T-cell (primary cell): ENCODE results near the gene CBX8. TPM values are rescaled to one million over a fixed set of nuclear protein-coding genes. Genes with fewer than 3 reads are reported as not detected.
A peak's percentile ranks its signal among the peaks of the same experiment; 100 is the strongest.

ENCODE experiments used
- ATAC-seq, 4 experiments: fragments of 200-7000 bp in 3 of 4; fragments of 150-1000 bp in 1 of 4; cut with Tn5 transposase; replicated peaks in 1 of 4; 1 replicate in 3 of 4; 2 replicates in 1 of 4; pipeline ENCODE4 v1.10.0; 2021; ENCODE audit warnings: moderate library complexity in 3 of 4, mild to moderate bottlenecking in 2 of 4, moderate number of reproducible peaks in 1 of 4
- CTCF ChIA-PET, 2 donors: fragments of 300-600 bp; sonication (Branson Sonifier 250); formaldehyde crosslinking; loops; one replicate each; lab custom pipeline; 2022; ENCODE audit warnings: antibody characterized with exemption in 2 of 2; lab: Charles Lee
- POLR2A ChIA-PET, 2 donors: fragments of 300-600 bp; sonication (Branson Sonifier 250); formaldehyde crosslinking; loops; one replicate each; lab custom pipeline; 2022; ENCODE audit warnings: antibody characterized with exemption in 2 of 2; lab: Charles Lee
- DNase-seq, 35 experiments: peaks; one replicate each; pipeline versions ENCODE4 v3.0.0 to v3.0.0-alpha.2; 2013 to 2023
- H3K27ac ChIP-seq: one replicate; pipeline ENCODE4 v1.5.1; 2013; ENCODE audit warnings: low read length
- H3K27me3 ChIP-seq, 2 experiments: replicated peaks in 1 of 2; 1 replicate in 1 of 2; 2 replicates in 1 of 2; pipeline versions ENCODE4 v1.6.1 to v1.7.0; 2013; ENCODE audit warnings: low read length in 1 of 2, mixed read lengths in 1 of 2; ENCODE audit not compliant: control insufficient read depth in 2 of 2, insufficient read depth in 2 of 2; ENCODE audit errors: extremely low read depth in 1 of 2
- H3K36me3 ChIP-seq, 2 donors: 1 replicate in 1 of 2; 2 replicates in 1 of 2; pipeline versions ENCODE4 v1.6.1 to v1.7.0; 2013; ENCODE audit warnings: low read length in 1 of 2; ENCODE audit not compliant: control insufficient read depth in 2 of 2, insufficient read depth in 1 of 2; ENCODE audit errors: extremely low read depth in 1 of 2
- H3K4me1 ChIP-seq, 2 experiments: 1 replicate in 1 of 2; 2 replicates in 1 of 2; pipeline versions ENCODE4 v1.6.1 to v1.7.0; 2013; ENCODE audit warnings: low read length in 2 of 2, mixed read lengths in 1 of 2; ENCODE audit not compliant: insufficient read depth in 2 of 2, control insufficient read depth in 1 of 2; ENCODE audit errors: extremely low read depth in 1 of 2
- H3K4me3 ChIP-seq, 2 donors: 1 replicate in 1 of 2; 2 replicates in 1 of 2; pipeline versions ENCODE4 v1.5.1 to v1.7.0; 2013; ENCODE audit warnings: mild to moderate bottlenecking in 2 of 2, low read length in 1 of 2, moderate library complexity in 1 of 2; ENCODE audit not compliant: control insufficient read depth in 1 of 2; ENCODE audit errors: extremely low read depth in 1 of 2
- H3K9me3 ChIP-seq: 2 replicates; pipeline ENCODE4 v1.7.0; 2013
- H3K27ac Mint-ChIP-seq, 2 donors: one replicate each; pipeline ENCODE4 v1.8.0; 2020 to 2021; ENCODE audit warnings: mild to moderate bottlenecking in 2 of 2, mixed read lengths in 2 of 2
- H3K27me3 Mint-ChIP-seq, 2 donors: one replicate each; pipeline ENCODE4 v1.8.0; 2021 to 2022; ENCODE audit warnings: mixed read lengths in 2 of 2
- H3K36me3 Mint-ChIP-seq: one replicate; pipeline ENCODE4 v1.8.0; 2021; ENCODE audit warnings: mixed read lengths
- H3K4me1 Mint-ChIP-seq, 3 donors: one replicate each; pipeline ENCODE4 v1.8.0; 2020 to 2022; ENCODE audit warnings: mixed read lengths in 3 of 3, mild to moderate bottlenecking in 1 of 3
- H3K4me3 Mint-ChIP-seq, 3 donors: one replicate each; pipeline ENCODE4 v1.8.0; 2020 to 2022; ENCODE audit warnings: mild to moderate bottlenecking in 3 of 3, mixed read lengths in 3 of 3, moderate library complexity in 3 of 3
- H3K9me3 Mint-ChIP-seq, 3 donors: one replicate each; pipeline ENCODE4 v1.8.0; 2020 to 2022; ENCODE audit warnings: mixed read lengths in 3 of 3
- WGBS: methylation state at CpG from one replicate; pipeline ENCODE4 v1.1.5; 2013; ENCODE audit warnings: missing lambda C conversion rate; ENCODE audit not compliant: insufficient coverage; 5-methylcytosine and 5-hydroxymethylcytosine counted together
- total RNA-seq, 35 experiments: library from RNA in 6 of 35; stranded (reverse) in 6 of 35; fragments of 120-200 nt in 1 of 35; gene quantifications; one replicate each; pipeline versions ENCODE4 v1.2.1 to v1.2.4 and lab custom pipeline; 2013 to 2026

The CBX8 gene
- total RNA-seq, 5 donors from 2014 or later (not counting 1 experiment from before 2014, with no cell fraction given), result 1.9 to 5.1 (median 3.9) TPM

- POLR2A ChIA-PET, result interaction anchor here in 1 of 2 donors (0.7 kb wide), 1 partner anchor 154 kb away, joined by 3 read pairs; no protein-coding TSS in a partner anchor
- ATAC-seq (no peak), DNase-seq (peak in 3 of 35 experiments; percentile 29 to 61 (median 36))
- Mint-ChIP-seq H3K27ac (no peak overlapping the region), H3K27me3 (peaks cover 4 to 33% of the 10 kb centered on the region in 2 donors), H3K4me1 (peaks cover 14 to 42% (median 29%) of the 10 kb centered on the region in 3 donors), H3K4me3 (peak overlapping the region; percentile 52 to 97 (median 65)), H3K36me3 (peaks cover 4% of the 10 kb centered on the region), H3K9me3 (no peaks in the 10 kb centered on the region)
- no peaks in the 10 kb centered on the region for H3K9me3 ChIP-seq
- CTCF ChIA-PET, result interaction anchor here (0.6 to 1.3 kb wide), 3 partner anchors 31 to 97 kb away, joined by 3 to 7 read pairs (median 5); no protein-coding TSS in a partner anchor
- H3K4me3 ChIP-seq, result peak overlapping the region; percentile 6 to 71
- peaks cover 33 to 61% of the 10 kb centered on the region in 2 experiments for H3K4me1 ChIP-seq
- peaks cover 6 to 76% of the 10 kb centered on the region in 2 experiments for H3K27me3 ChIP-seq
- H3K36me3 ChIP-seq, result no peaks in the 10 kb centered on the region
- H3K27ac ChIP-seq, result no peak overlapping the region
- WGBS, result 3% methylated on average over 54 of the region's 66 CpGs
Measured at GRCh38 chr17:79842656-79843473, 46.0 kb upstream of the CBX8 start.

GRCh38 chr17:79842136-79842655 is 45.3 kb upstream of the CBX8 start:
- H3K36me3 ChIP-seq, result peaks cover 0 to 2% of the 10 kb centered on the region in 2 donors
- Mint-ChIP-seq H3K36me3 (peaks cover 4% of the 10 kb centered on the region), H3K4me3 (peak overlapping the region; percentile 52 to 97 (median 65)), H3K27ac (peak overlapping the region in 1 of 2 donors; percentile 46), H3K27me3 (peaks cover 4 to 31% of the 10 kb centered on the region in 2 donors), H3K4me1 (peaks cover 14 to 47% (median 29%) of the 10 kb centered on the region in 3 donors), H3K9me3 (no peaks in the 10 kb centered on the region)
- peaks cover 34 to 68% of the 10 kb centered on the region in 2 experiments for H3K4me1 ChIP-seq
- ChIA-PET POLR2A (interaction anchor here in 1 of 2 donors (0.7 kb wide), 1 partner anchor 154 kb away, joined by 3 read pairs; no protein-coding TSS in a partner anchor), CTCF (interaction anchor here in 1 of 2 donors (0.8 to 1.3 kb wide), 2 partner anchors 37 to 96 kb away, joined by 3 to 7 read pairs; no protein-coding TSS in a partner anchor)
- DNase-seq (peak in 1 of 35 experiments; percentile 13), ATAC-seq (no peak)
- H3K27me3 ChIP-seq, result peaks cover 6 to 72% of the 10 kb centered on the region in 2 experiments
- peak overlapping the region; percentile 6 to 71 for H3K4me3 ChIP-seq
- no peak overlapping the region for H3K27ac ChIP-seq
- 5% methylated on average over 19 of the region's 20 CpGs for WGBS
- no peaks in the 10 kb centered on the region for H3K9me3 ChIP-seq

- Mint-ChIP-seq H3K27ac (peak overlapping the region; percentile 22 to 46), H3K9me3 (no peaks in the 10 kb centered on the region), H3K36me3 (peaks cover 4% of the 10 kb centered on the region), H3K4me3 (peak overlapping the region; percentile 28 to 97 (median 51)), H3K27me3 (peaks cover 4 to 31% of the 10 kb centered on the region in 2 donors), H3K4me1 (peaks cover 18 to 54% (median 34%) of the 10 kb centered on the region in 3 donors)
- WGBS, result 3% methylated on average over 43 of the region's 55 CpGs
- peaks cover 0 to 8% of the 10 kb centered on the region in 2 donors for H3K36me3 ChIP-seq
- peaks cover 6 to 65% of the 10 kb centered on the region in 2 experiments for H3K27me3 ChIP-seq
- peak overlapping the region in 1 of 2 donors; percentile 71 for H3K4me3 ChIP-seq
- DNase-seq (peak in 6 of 35 experiments; percentile 27 to 46 (median 36)), ATAC-seq (no peak)
- ChIA-PET CTCF (no interaction called here), POLR2A (no interaction called here)
- H3K27ac ChIP-seq, result no peak overlapping the region
- H3K4me1 ChIP-seq, result peaks cover 35 to 74% of the 10 kb centered on the region in 2 experiments
- no peaks in the 10 kb centered on the region for H3K9me3 ChIP-seq
Measured at GRCh38 chr17:79841369-79842135, 44.7 kb upstream of the CBX8 start.

- no peaks in the 10 kb centered on the region for H3K9me3 Mint-ChIP-seq
- Histone ChIP-seq H3K27me3 (peaks cover 6 to 60% of the 10 kb centered on the region in 2 experiments), H3K4me3 (peak overlapping the region in 1 of 2 donors; percentile 51)
Measured at GRCh38 chr17:79840989-79841286, 44.1 kb upstream of the CBX8 start.

GRCh38 chr17:79840269-79840988 is 43.6 kb upstream of the CBX8 start:
- POLR2A ChIA-PET, result interaction anchor here in 1 of 2 donors (1.0 kb wide), 1 partner anchor 44 kb away, joined by 3 read pairs; the partner anchor contains the start of gene CBX8
- peak overlapping the region; percentile 51 to 52 for H3K4me3 ChIP-seq
- Mint-ChIP-seq H3K9me3 (no peaks in the 10 kb centered on the region), H3K27ac (no peak overlapping the region), H3K27me3 (peaks cover 4 to 31% of the 10 kb centered on the region in 2 donors), H3K36me3 (peaks cover 4% of the 10 kb centered on the region), H3K4me3 (peak overlapping the region; percentile 39 to 97 (median 47)), H3K4me1 (peaks cover 19 to 57% (median 39%) of the 10 kb centered on the region in 3 donors)
- no peak for ATAC-seq
- peaks cover 6 to 57% of the 10 kb centered on the region in 2 experiments for H3K27me3 ChIP-seq
- peaks cover 45 to 85% of the 10 kb centered on the region in 2 experiments for H3K4me1 ChIP-seq
- 9% methylated on average over 70 of the region's 74 CpGs for WGBS
- no peaks in the 10 kb centered on the region for H3K9me3 ChIP-seq
- no peak overlapping the region for H3K27ac ChIP-seq
- CTCF ChIA-PET, result interaction anchor here (0.5 to 0.7 kb wide), 4 partner anchors 15 to 301 kb away, joined by 3 to 6 read pairs (median 3); no protein-coding TSS in a partner anchor
- peak in 5 of 35 experiments; percentile 35 to 66 (median 38) for DNase-seq
- peaks cover 0 to 19% of the 10 kb centered on the region in 2 donors for H3K36me3 ChIP-seq

More at GRCh38 chr17:79840989-79841286, 44.1 kb upstream of the CBX8 start:
- Histone ChIP-seq H3K9me3 (no peaks in the 10 kb centered on the region), H3K36me3 (peaks cover 0 to 14% of the 10 kb centered on the region in 2 donors), H3K4me1 (peaks cover 42 to 80% of the 10 kb centered on the region in 2 experiments), H3K27ac (no peak overlapping the region)
- WGBS, result 0% methylated on average over 10 of the region's 19 CpGs
- DNase-seq (no peak), ATAC-seq (no peak)
- Mint-ChIP-seq H3K27me3 (peaks cover 4 to 31% of the 10 kb centered on the region in 2 donors), H3K27ac (no peak overlapping the region), H3K4me1 (peaks cover 19 to 56% (median 34%) of the 10 kb centered on the region in 3 donors), H3K36me3 (peaks cover 4% of the 10 kb centered on the region), H3K4me3 (peak overlapping the region; percentile 39 to 97 (median 47))
- ChIA-PET CTCF (interaction anchor here in 1 of 2 donors (0.5 to 0.6 kb wide), 3 partner anchors 15 to 144 kb away, joined by 3 read pairs; no protein-coding TSS in a partner anchor), POLR2A (no interaction called here)
